ENCODE data around the gene CBX8.
A peak's percentile ranks its signal among the peaks of the same experiment; 100 is the strongest.
"Not testable (repeated sequence)": the region's sequence is repeated elsewhere in the genome, so short reads cannot be mapped to it uniquely, and the experiment has no call there.

Gene CBX8

DNA sequence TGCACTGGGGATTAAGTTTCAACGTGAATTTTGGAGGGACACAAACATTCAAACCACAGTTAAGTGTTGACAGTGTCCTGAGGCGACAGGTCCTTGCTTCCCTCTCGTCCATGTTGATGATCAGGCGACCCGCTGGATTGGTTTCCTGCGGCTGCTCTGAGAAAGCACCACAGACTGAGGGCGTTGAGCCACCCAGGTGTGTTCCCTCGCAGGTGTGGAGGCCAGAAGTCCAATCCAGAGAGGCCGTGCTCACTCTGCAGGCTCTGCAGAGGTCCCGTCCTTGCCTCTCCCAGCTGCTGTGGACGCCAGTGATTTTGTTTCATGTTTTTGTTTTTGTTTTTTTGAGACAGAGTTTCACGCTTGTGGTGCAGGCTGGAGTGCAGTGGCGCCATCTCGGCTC lies 41.3 kb downstream of the CBX8 start:
- H3K9me3 Mint-ChIP-seq = no peaks in the 10 kb centered on the region
- H3K36me3 Mint-ChIP-seq (ENCODE audit: low read depth) = no peaks in the 10 kb centered on the region
- H3K4me1 Mint-ChIP-seq (ENCODE audit: low read depth) = peaks cover 4% of the 10 kb centered on the region
- H3K4me3 Mint-ChIP-seq = no peak overlapping the region
- no peak overlapping the region for H3K27ac Mint-ChIP-seq
- H3K27me3 Mint-ChIP-seq = peaks cover 31% of the 10 kb centered on the region

DNA sequence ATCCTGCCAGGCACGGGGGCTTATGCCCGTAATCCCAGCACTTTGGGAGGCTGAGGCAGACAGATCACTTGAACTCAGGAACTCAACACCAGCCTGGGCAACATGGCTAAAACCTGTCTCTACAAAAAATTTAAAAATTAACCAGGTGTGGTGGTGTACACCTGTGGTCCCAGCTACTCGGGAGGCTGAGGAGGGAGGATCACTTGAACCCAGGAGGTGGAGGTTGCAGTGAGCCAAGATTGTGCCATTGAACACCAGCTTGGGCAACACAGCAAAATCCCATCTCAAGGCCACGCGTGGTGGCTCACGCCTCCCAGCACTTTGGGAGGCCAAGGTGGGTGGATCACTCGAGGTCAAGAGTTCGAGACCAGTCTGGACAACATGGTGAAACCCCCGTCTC lies 42.0 kb downstream of the CBX8 start:
- not testable (repeated sequence) for H3K27ac Mint-ChIP-seq; H3K9me3 Mint-ChIP-seq; H3K4me1 Mint-ChIP-seq (ENCODE audit: low read depth); H3K4me3 Mint-ChIP-seq; H3K36me3 Mint-ChIP-seq (ENCODE audit: low read depth)
- H3K27me3 Mint-ChIP-seq = peaks cover 34% of the 10 kb centered on the region

DNA sequence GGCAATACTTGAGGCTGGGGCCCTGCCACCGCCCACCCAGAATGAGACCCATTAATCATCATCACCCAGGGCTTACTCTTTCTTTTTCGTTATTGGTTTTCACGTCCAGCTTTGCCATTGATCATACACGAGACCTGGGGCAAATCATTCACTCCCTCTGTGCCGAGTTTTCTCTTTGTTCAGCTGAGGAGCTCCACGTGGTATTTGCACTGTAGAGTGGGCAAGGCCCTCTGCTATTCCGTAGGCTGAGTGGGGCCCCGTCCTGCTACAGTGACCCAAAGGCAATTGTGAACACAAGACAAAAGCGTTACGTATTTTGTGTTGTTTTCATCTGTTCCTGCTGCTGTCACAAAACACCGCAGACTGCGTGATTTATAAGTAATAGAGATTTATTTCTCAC lies 42.5 kb downstream of the CBX8 start:
- peaks cover 4% of the 10 kb centered on the region for H3K4me1 Mint-ChIP-seq (ENCODE audit: low read depth)
- H3K36me3 Mint-ChIP-seq (ENCODE audit: low read depth) = no peaks in the 10 kb centered on the region
- peaks cover 39% of the 10 kb centered on the region for H3K27me3 Mint-ChIP-seq
- H3K9me3 Mint-ChIP-seq = no peaks in the 10 kb centered on the region
- H3K27ac Mint-ChIP-seq = no peak overlapping the region
- no peak overlapping the region for H3K4me3 Mint-ChIP-seq

DNA sequence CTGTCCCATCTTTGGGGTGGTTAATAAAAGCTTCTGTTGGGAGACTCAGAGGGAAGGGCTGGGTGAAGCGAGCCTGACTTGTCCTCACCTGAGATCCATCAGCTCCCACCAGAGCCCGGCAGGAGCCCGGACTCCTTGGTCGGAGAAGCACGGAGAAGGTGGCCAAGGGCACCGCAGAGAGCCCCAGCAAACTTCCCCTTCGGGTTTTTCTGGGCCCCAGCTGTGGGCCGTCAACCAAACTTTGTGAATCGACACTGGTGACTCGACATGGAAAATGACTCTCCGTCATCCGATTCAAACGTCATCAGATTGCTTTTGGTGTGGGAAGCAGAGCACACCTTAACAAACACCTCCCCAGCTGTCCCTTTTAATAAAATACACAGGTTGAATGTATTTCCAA lies 44.7 kb downstream of the CBX8 start:
- Mint-ChIP-seq H3K27ac (no peak overlapping the region), H3K9me3 (no peaks in the 10 kb centered on the region), H3K4me1 (ENCODE audit: low read depth) (peaks cover 11% of the 10 kb centered on the region), H3K4me3 (no peak overlapping the region), H3K27me3 (peaks cover 44% of the 10 kb centered on the region), H3K36me3 (ENCODE audit: low read depth) (no peaks in the 10 kb centered on the region)

DNA sequence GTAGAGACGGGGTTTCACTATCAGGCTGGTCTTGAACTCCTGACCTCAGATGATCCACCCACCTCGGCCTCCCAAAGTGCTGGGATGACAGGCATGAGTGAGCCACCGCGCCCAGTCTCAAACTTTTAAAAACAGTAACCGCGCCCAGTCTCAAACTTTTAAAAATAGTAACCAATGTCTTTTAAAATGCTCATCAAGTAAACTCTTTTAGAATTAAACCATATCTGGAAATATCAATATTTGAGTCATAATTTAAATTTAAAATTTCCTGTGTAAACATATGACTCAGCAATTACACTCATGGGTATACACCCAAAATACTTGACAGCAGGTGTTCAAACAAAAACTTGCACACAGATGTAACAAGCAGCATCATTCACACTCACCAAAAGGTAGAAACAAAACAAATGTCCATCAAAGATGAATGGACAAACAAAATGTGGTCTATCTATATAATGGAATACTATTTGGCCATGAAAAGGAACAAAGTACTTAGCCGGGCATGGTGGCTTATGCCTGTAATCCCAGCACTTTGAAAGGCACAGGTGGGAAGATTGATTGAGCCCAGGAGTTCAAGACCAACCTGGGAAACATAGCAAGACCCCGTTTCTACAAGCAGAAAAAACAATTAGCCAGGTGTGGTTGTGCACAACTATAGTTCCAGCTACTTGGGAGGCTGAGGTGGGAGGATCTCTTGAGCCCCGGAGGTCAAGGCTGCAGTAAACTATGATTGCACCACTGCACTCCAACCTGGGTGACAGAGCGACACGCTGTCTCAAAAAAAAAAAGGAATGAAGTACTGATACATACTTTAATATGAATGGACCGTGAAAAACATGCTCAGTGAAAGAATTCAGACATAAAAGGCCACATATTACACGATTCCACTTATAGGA lies 46.0 kb downstream of the CBX8 start:
- no peak overlapping the region for H3K4me3 Mint-ChIP-seq
- H3K36me3 Mint-ChIP-seq (ENCODE audit: low read depth) = no peaks in the 10 kb centered on the region
- H3K9me3 Mint-ChIP-seq = no peaks in the 10 kb centered on the region
- H3K27me3 Mint-ChIP-seq = peaks cover 47% of the 10 kb centered on the region
- peaks cover 17% of the 10 kb centered on the region for H3K4me1 Mint-ChIP-seq (ENCODE audit: low read depth)
- H3K27ac Mint-ChIP-seq = no peak overlapping the region

DNA sequence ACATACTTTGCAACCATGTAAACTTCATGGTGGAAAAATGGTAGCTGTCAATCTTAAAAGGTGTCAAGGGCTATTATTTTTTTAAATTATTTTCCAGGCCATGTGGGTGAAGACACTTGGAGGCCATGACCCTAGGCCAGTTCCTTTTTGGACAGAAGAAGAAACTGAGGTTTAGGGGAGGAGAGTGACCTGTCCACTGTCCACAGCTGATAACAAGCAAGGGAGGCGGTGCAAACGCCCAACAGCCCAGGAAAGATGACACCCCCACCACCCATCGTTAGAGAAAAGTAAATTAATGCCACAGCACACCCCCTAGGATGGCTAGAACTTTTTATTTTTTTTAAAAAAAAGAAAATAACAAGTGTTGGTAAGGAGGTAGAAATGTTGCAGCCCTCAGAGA lies 46.9 kb downstream of the CBX8 start:
- Mint-ChIP-seq H3K4me1 (ENCODE audit: low read depth) (peaks cover 21% of the 10 kb centered on the region), H3K27ac (no peak overlapping the region), H3K4me3 (no peak overlapping the region), H3K9me3 (no peaks in the 10 kb centered on the region), H3K36me3 (ENCODE audit: low read depth) (no peaks in the 10 kb centered on the region), H3K27me3 (peaks cover 51% of the 10 kb centered on the region)

DNA sequence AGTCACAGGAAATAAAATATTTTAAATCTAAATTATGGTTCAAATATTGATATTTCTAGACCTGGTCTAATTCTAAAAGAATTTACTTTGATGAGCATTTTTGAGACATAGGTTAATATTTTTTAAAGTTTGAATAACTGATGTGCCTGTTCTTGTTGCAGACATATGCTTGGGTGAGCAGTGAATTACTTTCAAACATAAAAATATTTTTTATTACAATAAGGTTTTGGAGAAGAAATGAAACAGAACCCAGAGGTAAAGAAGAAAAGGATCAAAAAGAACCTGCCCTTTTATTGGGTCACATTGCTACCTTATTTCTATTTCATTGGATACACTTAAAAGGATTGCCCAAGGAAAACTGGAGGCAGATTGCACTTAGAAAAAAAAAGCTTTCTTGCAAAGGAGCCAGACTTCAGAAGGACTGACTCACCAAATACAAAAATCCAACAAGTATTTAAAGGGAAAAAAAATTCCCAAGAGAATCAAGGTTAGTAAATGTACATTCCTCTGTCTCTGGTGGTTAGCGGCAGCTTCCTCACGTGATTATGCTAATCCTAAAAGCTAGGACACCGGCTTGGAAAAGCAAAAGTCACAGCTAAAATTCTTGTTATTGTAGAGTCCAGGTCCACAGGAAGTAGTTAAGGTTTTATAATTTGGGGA lies 47.6 kb downstream of the CBX8 start:
- H3K27ac Mint-ChIP-seq = no peak overlapping the region
- H3K27me3 Mint-ChIP-seq = peaks cover 48% of the 10 kb centered on the region
- H3K4me3 Mint-ChIP-seq = no peak overlapping the region
- H3K36me3 Mint-ChIP-seq (ENCODE audit: low read depth) = no peaks in the 10 kb centered on the region
- peaks cover 21% of the 10 kb centered on the region for H3K4me1 Mint-ChIP-seq (ENCODE audit: low read depth)
- H3K9me3 Mint-ChIP-seq = no peaks in the 10 kb centered on the region

DNA sequence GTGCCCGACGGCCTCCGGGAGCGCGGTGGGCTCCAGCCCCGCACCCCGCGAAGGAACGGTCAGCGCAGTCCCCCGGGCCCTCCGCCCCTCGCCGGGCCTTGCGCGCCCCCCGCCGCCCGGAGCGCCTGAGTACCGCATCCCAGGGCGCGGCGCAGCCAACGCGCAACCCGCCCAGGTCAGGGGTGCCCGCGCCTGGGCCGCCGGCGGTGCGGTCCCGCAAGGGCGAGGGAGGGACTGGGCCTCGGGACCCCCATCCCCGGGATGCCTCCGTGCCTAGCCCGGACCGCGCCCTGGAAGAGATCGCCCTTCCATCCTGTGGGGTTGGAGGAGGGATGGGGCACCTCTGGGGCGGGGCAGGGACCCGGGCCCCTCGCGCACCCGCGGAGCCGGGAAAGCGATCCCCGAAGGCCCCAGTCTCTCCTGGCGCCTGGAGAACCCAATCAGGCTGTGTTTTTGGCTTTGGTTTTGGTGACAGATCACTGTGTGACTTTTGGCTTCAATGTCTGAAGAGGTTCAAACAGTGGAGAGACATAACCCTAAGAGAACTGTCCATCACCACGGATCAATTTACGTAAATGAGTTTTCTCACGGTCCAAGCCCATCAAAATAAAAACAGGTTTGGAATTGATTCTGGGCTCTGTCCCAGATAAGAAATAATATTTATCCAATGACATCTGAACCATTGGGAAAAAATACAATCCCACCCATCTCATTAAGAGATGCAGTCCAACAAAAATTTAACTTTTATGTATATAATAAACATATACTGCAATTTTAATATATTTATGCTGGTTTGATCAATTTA lies 48.4 kb downstream of the CBX8 start:
- Mint-ChIP-seq H3K4me1 (ENCODE audit: low read depth) (peaks cover 21% of the 10 kb centered on the region), H3K36me3 (ENCODE audit: low read depth) (no peaks in the 10 kb centered on the region), H3K27ac (no peak overlapping the region), H3K27me3 (peaks cover 45% of the 10 kb centered on the region), H3K4me3 (no peak overlapping the region), H3K9me3 (no peaks in the 10 kb centered on the region)

DNA sequence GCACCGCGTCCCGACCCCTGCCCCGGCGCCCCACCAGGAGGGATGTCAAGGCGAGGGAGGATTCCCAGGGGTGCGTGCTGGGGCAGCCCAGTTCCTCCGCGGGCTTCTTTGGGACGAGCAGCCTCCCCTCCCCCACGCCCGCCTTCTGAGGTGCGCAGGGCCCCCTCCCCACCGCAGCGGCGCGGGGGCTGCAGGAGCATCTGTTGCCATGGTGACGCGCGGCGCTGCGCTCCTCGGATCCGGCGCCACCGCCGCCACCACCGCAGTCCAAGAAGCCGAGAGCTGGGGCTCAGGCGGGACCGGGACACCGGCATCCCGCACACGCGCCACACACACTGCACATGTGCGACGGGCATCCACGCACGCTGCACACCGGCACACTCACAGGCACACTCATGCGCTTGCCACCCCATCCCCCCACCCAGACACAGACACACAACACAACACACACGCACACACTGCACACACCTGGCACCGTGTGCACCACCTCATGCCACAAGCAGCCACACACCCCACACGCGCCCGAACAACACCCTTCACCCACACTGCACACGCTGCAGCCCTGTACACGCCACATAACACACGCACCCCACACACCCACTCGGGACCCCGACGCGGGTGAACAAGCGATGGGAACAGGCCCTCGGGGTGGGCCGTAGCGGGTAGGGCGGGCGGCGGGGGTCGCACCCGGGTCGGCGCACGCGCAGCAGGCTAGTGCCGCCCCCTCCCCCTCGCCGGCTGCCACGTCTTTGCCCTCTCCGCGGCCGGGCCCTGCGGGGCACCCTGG lies 49.2 kb downstream of the CBX8 start:
- peak overlapping the region; percentile 41 for H3K4me3 Mint-ChIP-seq
- peaks cover 42% of the 10 kb centered on the region for H3K27me3 Mint-ChIP-seq
- peaks cover 21% of the 10 kb centered on the region for H3K4me1 Mint-ChIP-seq (ENCODE audit: low read depth)
- no peaks in the 10 kb centered on the region for H3K9me3 Mint-ChIP-seq
- no peaks in the 10 kb centered on the region for H3K36me3 Mint-ChIP-seq (ENCODE audit: low read depth)
- H3K27ac Mint-ChIP-seq = no peak overlapping the region

DNA sequence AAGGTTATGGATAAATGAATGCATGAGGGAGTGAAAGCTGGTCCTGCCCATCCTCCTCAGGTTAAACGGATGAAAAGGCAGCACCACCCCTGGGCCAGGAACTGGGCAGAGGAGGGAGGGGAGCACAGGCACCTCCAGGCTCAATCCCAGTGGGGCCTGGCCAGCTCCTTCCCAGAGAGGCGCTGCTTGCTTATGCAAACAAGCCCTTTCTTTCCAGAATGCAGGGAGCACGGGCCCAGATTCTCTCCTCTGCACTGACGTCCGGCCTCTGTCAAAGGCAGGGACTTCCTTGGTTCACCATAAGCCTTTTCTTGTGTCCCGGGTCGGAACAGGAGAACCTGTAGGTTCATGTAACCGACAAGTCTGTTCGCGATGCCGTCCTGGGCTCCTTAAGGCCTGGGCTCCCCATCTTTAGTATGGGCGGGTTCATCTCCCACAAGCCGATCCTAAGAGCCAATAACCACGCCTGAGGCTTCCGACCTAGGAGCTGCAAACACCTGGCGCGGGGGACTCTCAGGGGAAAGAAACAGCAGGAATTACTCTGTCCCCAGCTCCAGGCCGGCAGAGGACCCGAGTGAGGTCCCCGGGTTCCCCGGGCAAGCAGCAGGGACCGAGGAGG lies 49.9 kb downstream of the CBX8 start:
- H3K36me3 Mint-ChIP-seq (ENCODE audit: low read depth) = no peaks in the 10 kb centered on the region
- H3K4me1 Mint-ChIP-seq (ENCODE audit: low read depth) = peaks cover 20% of the 10 kb centered on the region
- H3K27ac Mint-ChIP-seq = no peak overlapping the region
- peaks cover 42% of the 10 kb centered on the region for H3K27me3 Mint-ChIP-seq
- H3K9me3 Mint-ChIP-seq = no peaks in the 10 kb centered on the region
- peak overlapping the region; percentile 13 for H3K4me3 Mint-ChIP-seq

DNA sequence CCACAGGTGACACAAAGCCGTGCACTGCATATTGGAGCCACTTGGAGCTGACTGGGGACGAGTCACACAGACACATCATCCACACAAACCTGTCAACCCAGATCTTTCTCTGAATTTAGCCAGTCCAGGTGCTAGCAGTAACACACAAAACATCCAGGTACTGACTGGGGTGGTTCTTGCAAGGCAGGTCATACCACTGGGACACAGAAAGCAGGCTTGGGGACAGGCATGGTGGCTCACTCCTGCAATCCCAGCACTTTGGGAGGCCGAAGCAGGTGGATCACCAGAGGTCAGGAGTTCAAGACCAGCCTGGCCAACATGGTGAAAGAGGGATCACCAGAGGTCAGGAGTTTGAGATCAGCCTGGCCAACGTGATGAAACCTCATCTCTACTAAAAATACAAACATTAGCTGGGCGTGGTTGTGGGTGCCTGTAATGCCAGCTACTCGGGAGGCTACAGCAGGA lies 51.2 kb downstream of the CBX8 start:
- Mint-ChIP-seq H3K27ac (no peak overlapping the region), H3K4me3 (no peak overlapping the region), H3K36me3 (ENCODE audit: low read depth) (no peaks in the 10 kb centered on the region)

DNA sequence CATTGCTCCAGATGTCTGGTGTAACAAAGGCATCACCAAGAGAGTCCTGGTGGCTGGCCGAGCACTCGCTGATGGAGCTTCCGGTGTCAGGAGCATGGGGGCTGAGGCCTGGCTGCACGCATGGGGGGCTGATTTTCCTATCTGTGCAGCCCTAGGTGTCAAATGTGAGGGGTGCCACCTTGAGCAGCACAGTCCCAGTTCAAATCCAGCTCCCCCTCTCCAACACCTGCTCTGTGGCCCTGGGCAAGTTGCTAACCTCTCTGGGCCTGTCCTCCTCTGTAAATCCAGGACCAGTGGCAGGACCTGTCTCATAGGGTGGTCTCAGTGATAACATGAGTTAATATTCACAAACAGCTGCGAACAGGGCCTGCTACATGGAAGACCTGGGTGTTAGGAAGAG lies 53.3 kb downstream of the CBX8 start:
- Mint-ChIP-seq H3K4me1 (ENCODE audit: low read depth) (peaks cover 17% of the 10 kb centered on the region), H3K36me3 (ENCODE audit: low read depth) (no peaks in the 10 kb centered on the region), H3K27me3 (peaks cover 32% of the 10 kb centered on the region), H3K27ac (no peak overlapping the region), H3K4me3 (no peak overlapping the region), H3K9me3 (no peaks in the 10 kb centered on the region)

More for the DNA sequence above, 51.2 kb downstream of the CBX8 start:
- Mint-ChIP-seq H3K27me3 (peaks cover 29% of the 10 kb centered on the region), H3K4me1 (ENCODE audit: low read depth) (peaks cover 17% of the 10 kb centered on the region), H3K9me3 (no peaks in the 10 kb centered on the region)

DNA sequence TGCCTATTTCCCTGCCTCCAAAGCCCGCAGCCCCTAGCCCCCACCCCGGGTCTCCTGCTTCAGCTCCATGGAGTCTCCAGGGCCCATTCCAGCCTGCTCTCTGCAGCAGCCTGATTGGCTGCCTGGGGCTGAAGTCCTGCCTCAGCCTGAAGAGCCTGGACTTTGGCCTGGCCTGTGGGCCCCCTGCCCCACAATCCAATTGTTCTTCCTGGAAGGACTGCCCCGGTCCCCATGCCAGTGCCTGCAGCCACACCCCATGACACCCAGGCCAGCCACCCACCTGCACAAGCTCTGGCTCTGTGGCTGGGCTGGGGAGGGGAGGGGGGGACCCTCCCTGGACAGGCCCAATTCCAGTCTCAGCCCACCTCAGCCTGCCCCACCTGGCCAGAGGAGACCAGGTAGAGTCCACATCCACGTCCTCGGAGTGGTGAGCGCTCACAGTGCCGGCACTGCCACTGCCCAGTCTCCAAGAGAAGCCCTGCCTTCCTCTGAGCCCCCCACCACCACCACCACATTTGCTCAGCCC lies 53.9 kb downstream of the CBX8 start:
- Mint-ChIP-seq H3K4me1 (ENCODE audit: low read depth) (peaks cover 17% of the 10 kb centered on the region), H3K36me3 (ENCODE audit: low read depth) (no peaks in the 10 kb centered on the region), H3K27ac (no peak overlapping the region), H3K4me3 (no peak overlapping the region), H3K27me3 (peaks cover 32% of the 10 kb centered on the region), H3K9me3 (no peaks in the 10 kb centered on the region)

DNA sequence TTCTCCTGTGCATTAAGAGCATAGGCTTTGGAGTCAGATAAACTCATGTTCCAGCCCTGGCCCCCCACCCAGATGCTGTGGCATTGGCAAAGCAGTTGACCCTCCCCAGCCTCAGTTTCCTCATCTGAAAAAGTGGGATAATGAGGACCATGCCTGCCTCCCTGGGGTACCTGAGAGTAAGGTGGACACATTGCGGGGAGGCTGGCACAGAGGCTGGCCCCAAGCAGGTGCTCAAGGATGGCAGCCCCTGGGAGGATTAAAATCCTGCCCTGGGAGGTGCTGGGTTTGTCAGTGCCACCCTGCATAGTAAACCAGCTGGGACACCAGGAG lies 54.3 kb downstream of the CBX8 start:
- H3K9me3 Mint-ChIP-seq = no peaks in the 10 kb centered on the region
- H3K36me3 Mint-ChIP-seq (ENCODE audit: low read depth) = no peaks in the 10 kb centered on the region
- no peak overlapping the region for H3K4me3 Mint-ChIP-seq
- no peak overlapping the region for H3K27ac Mint-ChIP-seq
- peaks cover 27% of the 10 kb centered on the region for H3K27me3 Mint-ChIP-seq
- H3K4me1 Mint-ChIP-seq (ENCODE audit: low read depth) = peaks cover 13% of the 10 kb centered on the region

Data from stimulated activated naive CD8-positive, alpha-beta T cell treated with anti-CD3 and anti-CD28 coated beads, Interleukin-15, Interleukin-2, amounts not matched to agents 100 ng/mL and 50 ng/mL, for 24 hours (primary cell).